Measurements from ENCODE around the gene GPR161.

Gene GPR161

GRCh38 chr1:168106274-168106673 is 30.5 kb downstream of the GPR161 start:
- DNase-seq (ENCODE audit: low read depth in 3 of 3), result no peak

- DNase-seq (ENCODE audit: low read depth in 3 of 3), result no peak
Measured at GRCh38 chr1:168105846-168106245, 30.9 kb downstream of the GPR161 start.

GRCh38 chr1:168104535-168104934 is 32.2 kb downstream of the GPR161 start:
- DNase-seq (ENCODE audit: low read depth in 3 of 3), result no peak

- DNase-seq (ENCODE audit: low read depth in 3 of 3), result no peak
Measured at GRCh38 chr1:168102487-168102886, 34.2 kb downstream of the GPR161 start.

GRCh38 chr1:168101336-168101735 is 35.4 kb downstream of the GPR161 start:
- no peak for DNase-seq (ENCODE audit: low read depth in 3 of 3)

GRCh38 chr1:168100315-168101002 is 36.3 kb downstream of the GPR161 start:
- no peak for DNase-seq (ENCODE audit: low read depth in 3 of 3)

- no peak for DNase-seq (ENCODE audit: low read depth in 3 of 3)
Measured at GRCh38 chr1:168099337-168099801, 37.4 kb downstream of the GPR161 start.

- DNase-seq (ENCODE audit: low read depth in 3 of 3), result no peak
Measured at GRCh38 chr1:168098534-168099320, 38.0 kb downstream of the GPR161 start.

- DNase-seq (ENCODE audit: low read depth in 3 of 3), result no peak
Measured at GRCh38 chr1:168097921-168098528, 38.7 kb downstream of the GPR161 start.

GRCh38 chr1:168096296-168097165 is 40.2 kb downstream of the GPR161 start:
- no peak for DNase-seq (ENCODE audit: low read depth in 3 of 3)

GRCh38 chr1:168095476-168095875 is 41.3 kb downstream of the GPR161 start:
- DNase-seq (ENCODE audit: low read depth in 3 of 3), result no peak

GRCh38 chr1:168093616-168094015 is 43.1 kb downstream of the GPR161 start:
- no peak for DNase-seq (ENCODE audit: low read depth in 3 of 3)

GRCh38 chr1:168092566-168093355 is 44.0 kb downstream of the GPR161 start:
- no peak for DNase-seq (ENCODE audit: low read depth in 3 of 3)

GRCh38 chr1:168091720-168092550 is 44.8 kb downstream of the GPR161 start:
- no peak for DNase-seq (ENCODE audit: low read depth in 3 of 3)

GRCh38 chr1:168091063-168091462 is 45.7 kb downstream of the GPR161 start:
- DNase-seq (ENCODE audit: low read depth in 3 of 3), result no peak

- no peak for DNase-seq (ENCODE audit: low read depth in 3 of 3)
Measured at GRCh38 chr1:168090395-168090794, 46.3 kb downstream of the GPR161 start.

GRCh38 chr1:168089979-168090337 is 46.8 kb downstream of the GPR161 start:
- no peak for DNase-seq (ENCODE audit: low read depth in 3 of 3)

- DNase-seq (ENCODE audit: low read depth in 3 of 3), result no peak
Measured at GRCh38 chr1:168089326-168089978, 47.3 kb downstream of the GPR161 start.

GRCh38 chr1:168088511-168089325 is 48.0 kb downstream of the GPR161 start:
- DNase-seq (ENCODE audit: low read depth in 3 of 3), result no peak
